Measurements from ENCODE around the gene EPS15. TPM values are rescaled to one million over a fixed set of nuclear protein-coding genes. Genes with fewer than 3 reads are reported as not detected.
"Not testable (repeated sequence)": the region's sequence is repeated elsewhere in the genome, so short reads cannot be mapped to it uniquely, and the experiment has no call there.

EPS15 gene
- total RNA-seq, 1 experiment from 2014 or later: 48.7 TPM

DNA sequence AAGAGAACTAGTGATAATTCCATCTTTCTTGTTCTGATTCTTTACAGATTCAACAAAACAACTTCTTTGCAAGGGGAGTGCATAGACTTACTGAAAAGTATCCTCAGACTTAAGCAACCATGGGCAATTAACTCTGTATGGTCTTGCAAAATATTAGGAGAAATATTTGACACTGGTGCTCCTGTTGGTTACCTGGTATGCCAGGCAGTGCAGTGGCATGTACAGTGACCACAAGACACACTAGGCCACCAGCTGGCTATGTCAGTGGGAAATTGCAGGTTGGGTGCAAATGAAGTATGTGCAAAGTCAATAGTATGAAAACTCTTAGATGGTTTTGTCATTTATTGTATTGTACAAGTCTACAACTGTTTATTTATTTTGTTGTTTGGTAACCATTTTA is 34.5 kb downstream of the EPS15 start:
- no peak overlapping the region for H3K27ac Mint-ChIP-seq (ENCODE audit: low read depth, unreplicated experiment)
- POLR2A ChIA-PET: interaction anchor here (0.6 to 1.0 kb wide), 3 partner anchors 16 to 34 kb away, joined by 3 to 4 read pairs (median 3); partner anchors contain the start of gene EPS15

GRCh38 chr1:51482881-51483280 is 36.2 kb downstream of the EPS15 start:
- ChIA-PET CTCF (no interaction called here), POLR2A (no interaction called here)
- TF ChIP-seq, protein P1, sequence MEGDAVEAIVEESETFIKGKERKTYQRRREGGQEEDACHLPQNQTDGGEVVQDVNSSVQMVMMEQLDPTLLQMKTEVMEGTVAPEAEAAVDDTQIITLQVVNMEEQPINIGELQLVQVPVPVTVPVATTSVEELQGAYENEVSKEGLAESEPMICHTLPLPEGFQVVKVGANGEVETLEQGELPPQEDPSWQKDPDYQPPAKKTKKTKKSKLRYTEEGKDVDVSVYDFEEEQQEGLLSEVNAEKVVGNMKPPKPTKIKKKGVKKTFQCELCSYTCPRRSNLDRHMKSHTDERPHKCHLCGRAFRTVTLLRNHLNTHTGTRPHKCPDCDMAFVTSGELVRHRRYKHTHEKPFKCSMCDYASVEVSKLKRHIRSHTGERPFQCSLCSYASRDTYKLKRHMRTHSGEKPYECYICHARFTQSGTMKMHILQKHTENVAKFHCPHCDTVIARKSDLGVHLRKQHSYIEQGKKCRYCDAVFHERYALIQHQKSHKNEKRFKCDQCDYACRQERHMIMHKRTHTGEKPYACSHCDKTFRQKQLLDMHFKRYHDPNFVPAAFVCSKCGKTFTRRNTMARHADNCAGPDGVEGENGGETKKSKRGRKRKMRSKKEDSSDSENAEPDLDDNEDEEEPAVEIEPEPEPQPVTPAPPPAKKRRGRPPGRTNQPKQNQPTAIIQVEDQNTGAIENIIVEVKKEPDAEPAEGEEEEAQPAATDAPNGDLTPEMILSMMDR (IDR thresholded peaks at IDR 0.05; ENCODE audit: unreplicated experiment): no peak
- Mint-ChIP-seq H3K9me3 (ENCODE audit: unreplicated experiment) (peaks cover 8% of the 10 kb centered on the region), H3K27ac (ENCODE audit: low read depth, unreplicated experiment) (peak overlapping the region; percentile 16), H3K27me3 (ENCODE audit: insufficient read depth, unreplicated experiment) (no peaks in the 10 kb centered on the region), H3K4me1 (ENCODE audit: insufficient read depth, unreplicated experiment) (peaks cover 4% of the 10 kb centered on the region), H3K4me3 (ENCODE audit: unreplicated experiment) (no peak overlapping the region), H3K36me3 (ENCODE audit: insufficient read depth, unreplicated experiment) (peaks cover 18% of the 10 kb centered on the region)
- intact Hi-C loops (cut with micrococcal nuclease): no loop called here
- no TSS peak for BruUV-seq (replicated peaks)
- DNase-seq (ENCODE audit: unreplicated experiment): no peak

More for the DNA sequence above, 34.5 kb downstream of the EPS15 start:
- TF ChIP-seq, protein P1 (IDR thresholded peaks at IDR 0.05; ENCODE audit: unreplicated experiment): no peak
- H3K27me3 Mint-ChIP-seq (ENCODE audit: insufficient read depth, unreplicated experiment): no peaks in the 10 kb centered on the region
- H3K36me3 Mint-ChIP-seq (ENCODE audit: insufficient read depth, unreplicated experiment): peaks cover 6% of the 10 kb centered on the region
- H3K4me1 Mint-ChIP-seq (ENCODE audit: insufficient read depth, unreplicated experiment): peaks cover 10% of the 10 kb centered on the region
- no peak for DNase-seq (ENCODE audit: unreplicated experiment)
- intact Hi-C loops (cut with micrococcal nuclease): no loop called here
- H3K4me3 Mint-ChIP-seq (ENCODE audit: unreplicated experiment): no peak overlapping the region
- BruUV-seq (replicated peaks): no TSS peak
- no peaks in the 10 kb centered on the region for H3K9me3 Mint-ChIP-seq (ENCODE audit: unreplicated experiment)
- CTCF ChIA-PET: no interaction called here

DNA sequence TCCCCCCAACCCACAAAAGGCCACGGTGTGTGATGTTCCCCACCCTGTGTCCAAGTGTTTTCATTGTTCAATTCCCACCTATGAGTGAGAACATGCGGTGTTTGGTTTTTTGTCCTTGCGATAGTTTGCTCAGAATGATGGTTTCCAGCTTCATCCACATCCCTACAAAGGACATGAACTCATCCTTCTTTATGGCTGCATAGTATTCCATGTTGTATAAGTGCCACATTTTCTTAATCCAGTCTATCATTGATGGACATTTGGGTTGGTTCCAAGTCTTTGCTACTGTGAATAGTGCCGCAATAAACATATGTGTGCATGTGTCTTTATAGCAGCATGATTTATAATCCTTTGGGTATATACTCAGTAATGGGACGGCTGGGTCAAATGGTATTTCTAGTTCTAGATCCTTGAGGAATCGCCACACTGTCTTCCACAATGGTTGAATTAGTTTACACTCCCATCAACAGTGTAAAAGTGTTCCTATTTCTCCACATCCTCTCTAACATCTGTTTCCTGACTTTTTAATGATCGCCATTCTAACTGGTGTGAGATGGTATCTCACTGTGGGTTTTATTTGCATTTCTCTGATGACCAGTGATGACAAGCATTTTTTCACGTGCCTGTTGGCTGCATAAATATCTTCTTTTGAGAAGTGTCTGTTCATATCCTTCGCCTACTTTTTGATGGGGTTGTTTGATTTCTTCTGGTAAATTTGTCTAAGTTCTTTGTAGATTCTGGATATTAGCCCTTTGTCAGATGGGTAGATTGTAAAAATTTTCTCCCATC is 44.0 kb downstream of the EPS15 start:
- DNase-seq (ENCODE audit: unreplicated experiment); H3K4me1 Mint-ChIP-seq (ENCODE audit: insufficient read depth, unreplicated experiment); intact Hi-C loops (cut with micrococcal nuclease); POLR2A ChIA-PET; CTCF ChIA-PET; BruUV-seq (replicated peaks); H3K27ac Mint-ChIP-seq (ENCODE audit: low read depth, unreplicated experiment); H3K4me3 Mint-ChIP-seq (ENCODE audit: unreplicated experiment); H3K27me3 Mint-ChIP-seq (ENCODE audit: insufficient read depth, unreplicated experiment): not testable (repeated sequence)
- Mint-ChIP-seq H3K36me3 (ENCODE audit: insufficient read depth, unreplicated experiment) (peaks cover 44% of the 10 kb centered on the region), H3K9me3 (ENCODE audit: unreplicated experiment) (peaks cover 13% of the 10 kb centered on the region)

DNA sequence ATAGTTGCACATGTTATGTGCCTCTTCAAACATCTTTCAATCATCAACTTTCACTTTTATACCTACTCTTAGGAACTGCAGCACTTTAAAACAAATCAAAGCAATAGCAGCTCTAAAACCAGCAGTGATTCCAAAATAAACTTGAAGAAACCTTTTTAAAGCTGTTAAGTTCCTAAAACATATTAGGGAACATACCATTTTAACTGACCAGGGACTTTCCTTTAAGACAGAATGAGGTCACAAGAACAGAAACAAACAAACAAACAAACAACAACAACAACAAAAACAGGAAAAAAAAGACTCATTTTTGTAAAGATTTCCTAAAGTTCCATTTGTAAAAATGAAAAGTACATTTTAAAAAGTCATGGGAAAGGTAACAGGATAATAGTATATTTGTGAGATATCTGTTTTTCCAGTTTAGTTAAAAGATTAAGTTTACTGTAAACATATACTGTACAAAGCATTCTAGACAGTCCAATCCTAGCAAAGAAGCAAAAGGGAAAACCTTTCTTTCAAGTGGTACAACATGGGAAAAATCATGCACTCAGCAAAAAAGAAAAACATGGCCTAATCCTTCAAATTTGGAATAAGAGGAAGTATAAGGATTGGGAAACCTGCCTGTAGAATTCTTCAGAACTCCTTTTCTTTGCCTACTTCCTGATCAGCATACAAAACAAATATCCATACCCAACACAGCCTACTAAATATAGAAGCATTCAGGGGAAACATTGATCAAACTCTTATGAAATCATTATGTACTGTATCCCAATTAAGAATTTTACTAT is 45.5 kb downstream of the EPS15 start:
- Mint-ChIP-seq H3K4me3 (ENCODE audit: unreplicated experiment) (no peak overlapping the region), H3K4me1 (ENCODE audit: insufficient read depth, unreplicated experiment) (no peaks in the 10 kb centered on the region), H3K9me3 (ENCODE audit: unreplicated experiment) (peaks cover 5% of the 10 kb centered on the region), H3K27me3 (ENCODE audit: insufficient read depth, unreplicated experiment) (no peaks in the 10 kb centered on the region), H3K36me3 (ENCODE audit: insufficient read depth, unreplicated experiment) (peaks cover 39% of the 10 kb centered on the region), H3K27ac (ENCODE audit: low read depth, unreplicated experiment) (no peak overlapping the region)
- no TSS peak for BruUV-seq (replicated peaks)
- TF ChIP-seq, protein P1 (IDR thresholded peaks at IDR 0.05; ENCODE audit: unreplicated experiment): no peak
- intact Hi-C loops (cut with micrococcal nuclease): no loop called here
- ChIA-PET POLR2A (interaction anchor here (0.7 kb wide), 1 partner anchor 288 kb away, joined by 3 read pairs; no protein-coding TSS in a partner anchor), CTCF (interaction anchor here (0.6 kb wide), 1 partner anchor 296 kb away, joined by 4 read pairs; no protein-coding TSS in a partner anchor)
- DNase-seq (ENCODE audit: unreplicated experiment): no peak

Measured in MCF 10A (cell line).